Measurements from ENCODE around the gene SVOPL. TPM values are rescaled to one million over a fixed set of nuclear protein-coding genes. Genes with fewer than 3 reads are reported as not detected.

SVOPL gene
- total RNA-seq, 1 donor = not detected

DNA sequence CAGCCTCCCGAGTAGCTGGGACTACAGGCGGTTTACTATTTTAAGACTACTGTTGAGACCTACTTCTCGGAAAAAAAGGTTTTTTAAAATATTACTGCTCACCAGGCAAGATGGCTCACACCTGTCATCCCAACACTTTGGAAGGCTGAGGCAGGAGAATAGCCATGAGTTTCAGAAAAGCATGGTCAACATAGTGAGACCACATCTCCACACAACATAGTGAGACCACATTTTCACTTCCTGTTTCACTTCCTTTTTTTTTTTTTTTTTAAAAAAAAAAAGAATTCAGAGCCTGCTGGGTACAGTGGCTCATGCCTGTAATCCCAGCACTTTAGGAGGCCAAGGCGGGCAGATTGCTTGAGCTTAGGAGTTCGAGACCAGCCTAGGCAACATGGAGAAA is 46.5 kb downstream of the SVOPL start:
- DNase-seq (ENCODE audit: low read depth) = no peak
- H3K4me3 ChIP-seq (ENCODE audit: low read depth, low read length) = no peak overlapping the region
- TF ChIP-seq CTCF (IDR thresholded peaks at IDR 0.05; ENCODE audit: insufficient read depth, low read depth, low read length) = no peak

DNA sequence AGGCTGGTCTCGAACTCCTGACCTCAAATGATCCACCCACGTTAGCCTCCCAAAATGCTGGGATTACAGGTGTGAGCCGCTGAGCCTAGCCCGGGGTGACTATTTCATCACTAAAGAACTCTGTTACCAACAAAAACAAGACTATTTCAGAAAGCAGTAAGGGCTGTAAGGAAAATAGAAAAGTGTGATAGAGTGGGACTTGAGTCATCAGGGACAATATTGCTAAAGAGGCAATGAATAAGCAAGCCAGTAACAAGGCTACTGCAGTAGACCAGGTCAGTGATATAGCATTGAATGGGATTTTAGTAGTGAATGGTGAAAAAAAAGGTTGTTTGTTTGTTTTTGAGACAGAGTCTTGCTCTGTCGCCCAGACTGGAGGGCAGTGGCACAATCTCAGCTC is 51.7 kb downstream of the SVOPL start:
- no peak for DNase-seq (ENCODE audit: low read depth)
- TF ChIP-seq CTCF (IDR thresholded peaks at IDR 0.05; ENCODE audit: insufficient read depth, low read depth, low read length) = no peak

GRCh38 chr7:138645284-138645683 is 55.9 kb downstream of the SVOPL start:
- no peak overlapping the region for H3K4me3 ChIP-seq (ENCODE audit: low read depth, low read length)
- TF ChIP-seq CTCF (IDR thresholded peaks at IDR 0.05; ENCODE audit: insufficient read depth, low read depth, low read length) = peak; percentile 4
- no peak for DNase-seq (ENCODE audit: low read depth)

More for the DNA sequence above, 51.7 kb downstream of the SVOPL start:
- no peak overlapping the region for H3K4me3 ChIP-seq (ENCODE audit: low read depth, low read length)

- no peak overlapping the region for H3K4me3 ChIP-seq (ENCODE audit: low read depth, low read length)
- TF ChIP-seq CTCF (IDR thresholded peaks at IDR 0.05; ENCODE audit: insufficient read depth, low read depth, low read length) = no peak
- DNase-seq (ENCODE audit: low read depth) = no peak
These were observed 68.1 kb downstream of the SVOPL start for GRCh38 chr7:138632826-138633602.

DNA sequence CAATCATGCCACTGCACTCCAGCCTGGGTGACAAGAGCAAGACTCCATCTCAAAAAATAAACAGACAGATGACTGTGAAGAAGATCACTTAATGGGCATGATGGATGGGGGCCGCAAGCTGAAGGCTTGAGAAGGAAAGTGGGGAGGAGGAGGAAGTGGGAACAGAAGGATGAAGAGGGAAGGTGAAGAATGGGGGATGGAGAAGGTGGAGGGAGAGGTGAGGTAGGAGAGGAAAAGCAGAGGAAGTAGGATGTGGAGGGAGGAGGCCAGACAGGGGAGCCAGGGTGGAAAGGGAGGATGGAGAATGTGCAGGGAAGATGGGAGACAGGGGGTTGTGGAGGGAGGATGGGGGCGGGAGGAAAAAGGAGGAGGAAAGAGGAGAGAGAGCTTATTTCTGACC is 68.8 kb downstream of the SVOPL start:
- H3K4me3 ChIP-seq (ENCODE audit: low read depth, low read length) = no peak overlapping the region
- no peak for DNase-seq (ENCODE audit: low read depth)
- no peak for TF ChIP-seq CTCF (IDR thresholded peaks at IDR 0.05; ENCODE audit: insufficient read depth, low read depth, low read length)

DNA sequence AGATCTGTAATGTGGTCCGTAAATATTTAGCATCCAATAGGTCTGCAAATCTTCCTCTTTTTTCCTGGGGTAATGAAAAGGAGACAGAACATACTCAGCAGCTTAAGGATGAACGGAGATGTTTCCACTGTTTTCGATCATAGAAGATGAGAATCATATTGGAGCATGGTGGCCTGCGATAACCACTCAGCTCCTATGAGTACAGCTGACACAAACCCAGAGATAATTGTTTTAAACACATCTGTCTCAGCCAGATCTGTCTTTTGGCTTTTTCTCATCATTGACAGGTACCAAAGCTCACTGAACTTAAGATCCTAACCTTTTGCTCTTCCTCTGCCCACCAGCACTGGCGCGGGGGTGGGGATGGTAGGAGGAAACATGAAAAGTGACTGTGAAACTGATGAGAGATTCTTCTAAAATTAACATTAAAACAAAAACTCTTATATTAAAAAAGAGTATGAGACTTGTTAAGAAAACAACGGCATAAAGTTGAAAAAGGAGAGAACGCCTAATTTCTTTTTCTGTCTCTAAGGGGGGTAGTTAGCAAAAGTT is 71.0 kb downstream of the SVOPL start:
- TF ChIP-seq CTCF (IDR thresholded peaks at IDR 0.05; ENCODE audit: insufficient read depth, low read depth, low read length) = no peak
- DNase-seq (ENCODE audit: low read depth) = no peak
- no peak overlapping the region for H3K4me3 ChIP-seq (ENCODE audit: low read depth, low read length)

Measured in fibroblast of villous mesenchyme (primary cell).